Caco-2 (cell line): Measurements from ENCODE around the gene REV3L. TPM values are rescaled to one million over a fixed set of nuclear protein-coding genes. Genes with fewer than 3 reads are reported as not detected.
"Not testable (repeated sequence)": the region's sequence is repeated elsewhere in the genome, so short reads cannot be mapped to it uniquely, and the experiment has no call there.

Experiments
- BruUV-seq: library from RNA; stranded (reverse); fragments of 400-500 nt; replicated peaks from 2 replicates; lab custom pipeline; 2021; lab: Mats Ljungman, UMichigan
- CTCF ChIA-PET: fragments of 300-600 bp; sonication (Branson Sonifier 250); formaldehyde crosslinking; loops from one replicate; lab custom pipeline; 2022; ENCODE audit warnings: antibody characterized with exemption; lab: Charles Lee
- POLR2A ChIA-PET: fragments of 300-600 bp; sonication (Branson Sonifier 250); formaldehyde crosslinking; loops from one replicate; lab custom pipeline; 2022; ENCODE audit warnings: antibody characterized with exemption; lab: Charles Lee
- DNase-seq, 2 experiments: peaks; one replicate each; pipeline versions ENCODE4 v3.0.0 to v3.0.0-alpha.2; 2020 to 2022
- H3K27me3 ChIP-seq: replicated peaks from 2 replicates; pipeline ENCODE4 v1.6.0; 2011; ENCODE audit warnings: low read length; ENCODE audit not compliant: control insufficient read depth, insufficient read depth
- H3K36me3 ChIP-seq: 2 replicates; pipeline ENCODE4 v1.5.1; 2011; ENCODE audit warnings: low read length; ENCODE audit not compliant: control insufficient read depth, insufficient read depth
- H3K4me1 ChIP-seq: fragments of 250-450 bp; sonication (Bioruptor Pico); 2 replicates; pipeline ENCODE4 v1.5.1; 2020; ENCODE audit warnings: mild to moderate bottlenecking
- H3K4me3 ChIP-seq: 2 replicates; pipeline ENCODE4 v1.5.1; 2011; ENCODE audit warnings: low read depth, mild to moderate bottlenecking, control low read depth, low read length
- H3K9me3 ChIP-seq: fragments of 250-450 bp; sonication (Bioruptor Pico); 2 replicates; pipeline ENCODE4 v1.5.1; 2020; ENCODE audit warnings: mild to moderate bottlenecking, moderate library complexity
- H3K27ac Mint-ChIP-seq: one replicate; pipeline ENCODE4 v1.8.0; 2022; ENCODE audit warnings: mixed read lengths; ENCODE audit not compliant: unreplicated experiment
- H3K27me3 Mint-ChIP-seq: one replicate; pipeline ENCODE4 v1.8.0; 2022; ENCODE audit warnings: mixed read lengths; ENCODE audit not compliant: insufficient read depth, unreplicated experiment
- H3K36me3 Mint-ChIP-seq: one replicate; pipeline ENCODE4 v1.8.0; 2022; ENCODE audit warnings: mild to moderate bottlenecking, mixed read lengths; ENCODE audit not compliant: insufficient read depth, unreplicated experiment
- H3K4me1 Mint-ChIP-seq: one replicate; pipeline ENCODE4 v1.8.0; 2022; ENCODE audit warnings: low read depth, mixed read lengths; ENCODE audit not compliant: unreplicated experiment
- H3K4me3 Mint-ChIP-seq: one replicate; pipeline ENCODE4 v1.8.0; 2022; ENCODE audit warnings: mild to moderate bottlenecking, moderate library complexity, mixed read lengths; ENCODE audit not compliant: unreplicated experiment
- H3K9me3 Mint-ChIP-seq: one replicate; pipeline ENCODE4 v1.8.0; 2022; ENCODE audit warnings: mixed read lengths; ENCODE audit not compliant: unreplicated experiment
- CTCF ChIP-seq, 2 experiments: fragments of 200-600 bp in 1 of 2; IDR thresholded peaks; 1 replicate in 1 of 2; 2 replicates in 1 of 2; pipeline versions ENCODE4 v1.5.1 to v1.8.0; 2011 to 2022; ENCODE audit warnings: antibody characterized with exemption in 1 of 2, control low read depth in 1 of 2, inconsistent platforms in 1 of 2, low read depth in 1 of 2, low read length in 1 of 2, mild to moderate bottlenecking in 1 of 2, moderate library complexity in 1 of 2; ENCODE audit not compliant: insufficient read depth in 1 of 2, severe bottlenecking in 1 of 2, unreplicated experiment in 1 of 2
- intact Hi-C: fragments of 100-400 bp; cut with micrococcal nuclease; formaldehyde crosslinking; loops from one replicate; pipeline ENCODE4 v1.10.0; 2022; ENCODE audit not compliant: unreplicated experiment
- total RNA-seq: library from RNA; stranded (reverse); gene quantifications from 2 replicates; pipeline ENCODE4 v1.2.3, GENCODE V29; 2022

Gene REV3L
- total RNA-seq, 1 experiment from 2014 or later: 22.2 TPM

DNA sequence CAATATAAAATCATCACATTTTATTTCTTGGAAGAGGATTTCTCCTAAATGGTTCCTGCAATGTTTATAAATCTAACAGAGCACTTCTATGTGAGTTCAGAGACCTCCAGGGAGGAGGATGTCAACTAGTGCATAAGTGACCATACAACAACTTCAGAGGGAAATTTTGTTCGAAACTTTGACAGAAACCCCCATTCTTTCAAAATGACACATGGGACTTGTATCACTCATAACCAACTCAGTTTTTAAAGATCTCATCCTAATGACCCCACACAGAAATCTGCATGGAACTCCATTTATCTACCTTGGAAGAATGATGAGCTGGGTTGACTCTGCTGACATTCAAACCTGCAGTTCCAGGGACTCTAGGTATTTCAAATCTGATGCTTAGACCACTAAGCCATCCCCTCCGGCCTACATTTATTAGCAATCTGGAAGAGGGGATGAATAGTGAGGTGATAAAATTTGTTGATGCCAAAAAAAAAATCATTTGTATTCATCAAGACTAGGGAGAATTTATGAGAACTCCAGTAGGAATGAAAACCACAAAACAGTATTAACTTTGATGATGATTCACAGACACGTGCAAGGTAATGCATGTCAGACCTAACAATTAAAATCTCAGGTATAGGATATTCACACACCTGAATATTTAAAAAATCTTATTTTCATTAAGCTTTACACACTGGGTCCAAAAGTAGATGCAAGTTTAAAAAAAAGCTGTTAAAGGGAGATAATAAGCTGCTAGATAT lies 153.0 kb downstream of the REV3L start:
- Histone ChIP-seq H3K27me3 (no peaks in the 10 kb centered on the region), H3K9me3 (no peaks in the 10 kb centered on the region), H3K36me3 (peaks cover 1% of the 10 kb centered on the region; the same call in 1 of the 2 replicates), H3K4me3 (no peak overlapping the region), H3K4me1 (no peaks in the 10 kb centered on the region)
- Mint-ChIP-seq H3K9me3 (no peaks in the 10 kb centered on the region), H3K27me3 (no peaks in the 10 kb centered on the region), H3K36me3 (peaks cover 34% of the 10 kb centered on the region), H3K27ac (no peak overlapping the region), H3K4me3 (no peak overlapping the region), H3K4me1 (no peaks in the 10 kb centered on the region)
- TF ChIP-seq CTCF (IDR thresholded peaks at IDR 0.05; ENCODE audit: insufficient read depth in 1 of 2, low read depth in 1 of 2, low read length in 1 of 2, severe bottlenecking in 1 of 2, unreplicated experiment in 1 of 2): no peak
- CTCF ChIA-PET: no interaction called here
- intact Hi-C loops: no loop called here
- DNase-seq: no peak
- no TSS peak for BruUV-seq
- POLR2A ChIA-PET: no interaction called here

DNA sequence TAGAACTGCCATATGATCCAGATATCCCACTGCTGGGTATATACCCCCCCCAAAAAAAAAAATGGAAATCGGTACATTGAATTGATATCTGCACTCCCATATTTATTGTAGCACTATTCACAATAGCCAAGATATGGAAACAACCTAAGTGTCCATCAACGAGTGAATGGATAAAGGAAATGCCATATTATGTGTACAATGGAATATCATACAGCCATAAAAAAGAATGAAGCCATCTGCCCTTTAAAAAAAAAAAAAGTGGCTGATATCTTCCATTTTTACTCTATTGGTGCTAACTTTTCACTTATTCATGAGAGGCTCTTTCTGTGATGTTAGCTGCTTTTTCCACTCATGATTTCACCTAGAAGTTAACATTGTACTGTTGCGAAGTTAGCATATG lies 156.5 kb downstream of the REV3L start:
- BruUV-seq: no TSS peak
- TF ChIP-seq CTCF (IDR thresholded peaks at IDR 0.05; ENCODE audit: insufficient read depth in 1 of 2, low read depth in 1 of 2, low read length in 1 of 2, severe bottlenecking in 1 of 2, unreplicated experiment in 1 of 2): no peak
- Mint-ChIP-seq H3K36me3 (peaks cover 34% of the 10 kb centered on the region), H3K4me3 (no peak overlapping the region), H3K27me3 (no peaks in the 10 kb centered on the region), H3K4me1 (no peaks in the 10 kb centered on the region), H3K27ac (no peak overlapping the region), H3K9me3 (no peaks in the 10 kb centered on the region)
- CTCF ChIA-PET: no interaction called here
- Histone ChIP-seq H3K4me3 (no peak overlapping the region), H3K9me3 (no peaks in the 10 kb centered on the region), H3K27me3 (no peaks in the 10 kb centered on the region), H3K36me3 (peaks cover 1% of the 10 kb centered on the region; the same call in 1 of the 2 replicates), H3K4me1 (no peaks in the 10 kb centered on the region)
- intact Hi-C loops: no loop called here
- POLR2A ChIA-PET: no interaction called here
- no peak for DNase-seq

- no peaks in the 10 kb centered on the region for H3K9me3 Mint-ChIP-seq
- Histone ChIP-seq H3K4me3 (no peak overlapping the region), H3K27me3 (no peaks in the 10 kb centered on the region), H3K36me3 (peaks cover 1% of the 10 kb centered on the region; the same call in 1 of the 2 replicates), H3K9me3 (no peaks in the 10 kb centered on the region), H3K4me1 (no peaks in the 10 kb centered on the region)
- ChIA-PET CTCF (interaction anchor here (1.9 kb wide), 1 partner anchor 63 kb away, joined by 6 read pairs; a partner anchor contains a TSS), POLR2A (interaction anchor here (0.8 kb wide), 1 partner anchor 338 kb away, joined by 6 read pairs; no protein-coding TSS in a partner anchor)
- no peak overlapping the region for H3K27ac Mint-ChIP-seq
- no peak for DNase-seq
- no peaks in the 10 kb centered on the region for H3K4me1 Mint-ChIP-seq
- no peak overlapping the region for H3K4me3 Mint-ChIP-seq
- TF ChIP-seq CTCF (IDR thresholded peaks at IDR 0.05; ENCODE audit: insufficient read depth in 1 of 2, low read depth in 1 of 2, low read length in 1 of 2, severe bottlenecking in 1 of 2, unreplicated experiment in 1 of 2): no peak
- intact Hi-C loops: loop anchor here (5.0 kb wide), 1 partner anchor 65 kb away; a partner anchor contains a TSS
- H3K27me3 Mint-ChIP-seq: no peaks in the 10 kb centered on the region
- BruUV-seq: no TSS peak
- H3K36me3 Mint-ChIP-seq: peaks cover 42% of the 10 kb centered on the region
These were observed 160.9 kb downstream of the REV3L start for GRCh38 chr6:111322145-111322544.

DNA sequence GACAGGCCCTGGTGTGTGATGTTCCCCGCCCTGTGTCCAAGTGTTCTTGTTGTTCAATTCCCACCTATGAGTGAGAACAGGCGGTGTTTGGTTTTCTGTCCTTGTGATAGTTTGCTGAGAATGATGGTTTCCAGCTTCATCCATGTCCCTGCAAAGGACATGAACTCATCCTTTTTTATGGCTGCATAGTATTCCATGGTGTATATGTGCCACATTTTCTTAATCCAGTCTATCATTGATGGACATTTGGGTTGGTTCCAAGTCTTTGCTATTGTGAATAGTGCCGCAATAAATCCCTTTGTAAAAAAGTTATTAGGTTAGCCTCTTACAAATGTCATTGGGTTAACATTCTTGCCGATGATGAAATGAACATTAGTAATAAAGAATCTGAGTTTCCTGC lies 175.1 kb downstream of the REV3L start:
- not testable (repeated sequence) for H3K9me3 ChIP-seq, BruUV-seq, H3K4me1 Mint-ChIP-seq, H3K27ac Mint-ChIP-seq, H3K4me3 Mint-ChIP-seq, H3K36me3 ChIP-seq, H3K27me3 ChIP-seq, H3K9me3 Mint-ChIP-seq, H3K27me3 Mint-ChIP-seq, H3K4me1 ChIP-seq, DNase-seq, H3K4me3 ChIP-seq
- ChIA-PET CTCF (interaction anchor here (1.0 kb wide), 1 partner anchor 49 kb away, joined by 3 read pairs; a partner anchor contains a TSS), POLR2A (interaction anchor here (0.9 kb wide), 1 partner anchor 49 kb away, joined by 3 read pairs; a partner anchor contains a TSS)
- intact Hi-C loops: loop anchor here (2.0 kb wide), 1 partner anchor 49 kb away; a partner anchor contains a TSS
- H3K36me3 Mint-ChIP-seq: peaks cover 63% of the 10 kb centered on the region
